Loucy (cell line): ENCODE measurements around the gene PRKCZ.

Source experiments
- H2AFZ ChIP-seq: fragments of 200-600 bp; sonication (generic); 2 replicates; pipeline ENCODE4 v1.6.0; 2016; ENCODE audit warnings: antibody characterized with exemption, mild to moderate bottlenecking, low read length, moderate library complexity
- H3F3A ChIP-seq: fragments of 200-600 bp; 2 replicates; pipeline ENCODE4 v1.6.0; 2016; ENCODE audit warnings: antibody characterized with exemption, low read depth, mild to moderate bottlenecking
- H3K27me3 ChIP-seq: fragments of 200-600 bp; sonication (generic); 2 replicates; pipeline ENCODE4 v1.6.1; 2014; ENCODE audit warnings: low read length, mild to moderate bottlenecking; ENCODE audit not compliant: insufficient read depth, poor library complexity, severe bottlenecking
- H3K36me3 ChIP-seq: fragments of 200-600 bp; sonication (generic); 2 replicates; pipeline ENCODE4 v1.6.1; 2016; ENCODE audit warnings: low read length; ENCODE audit not compliant: insufficient read depth
- H3K4me1 ChIP-seq: fragments of 200-600 bp; sonication (generic); 2 replicates; pipeline ENCODE4 v1.5.1; 2014; ENCODE audit warnings: low read length, mild to moderate bottlenecking; ENCODE audit not compliant: insufficient read depth, poor library complexity, severe bottlenecking
- H3K4me2 ChIP-seq: fragments of 200-600 bp; sonication (generic); 2 replicates; pipeline ENCODE4 v1.6.0; 2014; ENCODE audit warnings: antibody characterized with exemption, low read length, low read depth, mild to moderate bottlenecking; ENCODE audit not compliant: poor library complexity, severe bottlenecking
- H3K4me3 ChIP-seq: fragments of 200-600 bp; sonication (generic); 2 replicates; pipeline ENCODE4 v1.5.1; 2014; ENCODE audit warnings: low read length, mild to moderate bottlenecking, mixed read lengths; ENCODE audit not compliant: poor library complexity, severe bottlenecking
- H3K79me2 ChIP-seq: fragments of 200-600 bp; sonication (generic); 2 replicates; pipeline ENCODE4 v1.6.1; 2014; ENCODE audit warnings: low read length; ENCODE audit not compliant: insufficient read depth
- H3K9ac ChIP-seq: fragments of 200-600 bp; sonication (generic); 2 replicates; pipeline ENCODE4 v1.6.0; 2014; ENCODE audit warnings: mild to moderate bottlenecking, low read depth, low read length, moderate library complexity; ENCODE audit not compliant: poor library complexity, severe bottlenecking
- H3K9me2 ChIP-seq: fragments of 200-600 bp; sonication (generic); replicated peaks from 2 replicates; pipeline ENCODE4 v1.6.1; 2016; ENCODE audit warnings: low read depth, low read length, mixed read lengths
- H3K9me3 ChIP-seq: fragments of 200-600 bp; sonication (generic); 2 replicates; pipeline ENCODE4 v1.6.1; 2014; ENCODE audit warnings: mild to moderate bottlenecking, antibody characterized with exemption, low read length, low read depth; ENCODE audit not compliant: insufficient read depth
- H4K20me1 ChIP-seq: fragments of 200-600 bp; sonication (generic); 2 replicates; pipeline ENCODE4 v1.6.0; 2014; ENCODE audit warnings: antibody characterized with exemption, low read length, mild to moderate bottlenecking; ENCODE audit not compliant: insufficient read depth, poor library complexity, severe bottlenecking
- EZH2phosphoT487 ChIP-seq: fragments of 200-600 bp; IDR thresholded peaks from 2 replicates; pipeline ENCODE4 v1.6.1; 2018; ENCODE audit warnings: antibody characterized with exemption, mild to moderate bottlenecking, moderate library complexity, borderline replicate concordance
- TF ChIP-seq, protein P1 (sequence below): fragments of 200-600 bp; sonication (generic); conservative IDR thresholded peaks from 2 replicates; pipeline ENCODE4 v1.5.1; 2014; ENCODE audit warnings: mild to moderate bottlenecking, antibody characterized with exemption, low read length

PRKCZ gene

DNA sequence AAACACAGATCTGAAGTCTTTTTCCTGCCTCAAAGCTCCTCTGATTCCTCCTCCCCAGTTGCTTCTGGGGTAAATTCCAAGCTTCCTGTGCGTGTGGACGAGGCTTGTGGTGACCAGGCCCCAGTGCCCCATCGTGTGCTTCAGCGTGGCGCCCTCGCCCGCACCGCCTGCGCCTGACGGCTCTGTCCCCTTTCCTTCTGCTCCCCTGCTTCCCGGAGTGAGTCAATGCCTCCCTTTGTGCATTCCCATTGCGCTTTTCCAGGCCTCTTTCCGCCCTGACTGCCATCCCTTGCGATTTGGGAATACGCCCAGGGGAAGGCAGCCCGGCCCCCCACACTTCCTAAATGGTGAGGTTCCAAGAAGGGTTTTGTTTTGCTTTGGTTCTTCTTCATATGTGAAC, 108.1 kb downstream of the PRKCZ start:
- Histone ChIP-seq H3F3A (no peaks in the 10 kb centered on the region), H3K9me3 (no peaks in the 10 kb centered on the region), H3K36me3 (no peaks in the 10 kb centered on the region), H3K4me1 (no peaks in the 10 kb centered on the region), H4K20me1 (no peaks in the 10 kb centered on the region), H3K9me2 (no peaks in the 10 kb centered on the region), H3K4me3 (no peak overlapping the region), H3K79me2 (no peaks in the 10 kb centered on the region), H3K27me3 (no peaks in the 10 kb centered on the region), H3K9ac (no peak overlapping the region), H3K4me2 (no peak overlapping the region), H2AFZ (no peak overlapping the region)
- TF ChIP-seq, protein P1, sequence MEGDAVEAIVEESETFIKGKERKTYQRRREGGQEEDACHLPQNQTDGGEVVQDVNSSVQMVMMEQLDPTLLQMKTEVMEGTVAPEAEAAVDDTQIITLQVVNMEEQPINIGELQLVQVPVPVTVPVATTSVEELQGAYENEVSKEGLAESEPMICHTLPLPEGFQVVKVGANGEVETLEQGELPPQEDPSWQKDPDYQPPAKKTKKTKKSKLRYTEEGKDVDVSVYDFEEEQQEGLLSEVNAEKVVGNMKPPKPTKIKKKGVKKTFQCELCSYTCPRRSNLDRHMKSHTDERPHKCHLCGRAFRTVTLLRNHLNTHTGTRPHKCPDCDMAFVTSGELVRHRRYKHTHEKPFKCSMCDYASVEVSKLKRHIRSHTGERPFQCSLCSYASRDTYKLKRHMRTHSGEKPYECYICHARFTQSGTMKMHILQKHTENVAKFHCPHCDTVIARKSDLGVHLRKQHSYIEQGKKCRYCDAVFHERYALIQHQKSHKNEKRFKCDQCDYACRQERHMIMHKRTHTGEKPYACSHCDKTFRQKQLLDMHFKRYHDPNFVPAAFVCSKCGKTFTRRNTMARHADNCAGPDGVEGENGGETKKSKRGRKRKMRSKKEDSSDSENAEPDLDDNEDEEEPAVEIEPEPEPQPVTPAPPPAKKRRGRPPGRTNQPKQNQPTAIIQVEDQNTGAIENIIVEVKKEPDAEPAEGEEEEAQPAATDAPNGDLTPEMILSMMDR, result no peak
- TF ChIP-seq EZH2phosphoT487, result no peak

DNA sequence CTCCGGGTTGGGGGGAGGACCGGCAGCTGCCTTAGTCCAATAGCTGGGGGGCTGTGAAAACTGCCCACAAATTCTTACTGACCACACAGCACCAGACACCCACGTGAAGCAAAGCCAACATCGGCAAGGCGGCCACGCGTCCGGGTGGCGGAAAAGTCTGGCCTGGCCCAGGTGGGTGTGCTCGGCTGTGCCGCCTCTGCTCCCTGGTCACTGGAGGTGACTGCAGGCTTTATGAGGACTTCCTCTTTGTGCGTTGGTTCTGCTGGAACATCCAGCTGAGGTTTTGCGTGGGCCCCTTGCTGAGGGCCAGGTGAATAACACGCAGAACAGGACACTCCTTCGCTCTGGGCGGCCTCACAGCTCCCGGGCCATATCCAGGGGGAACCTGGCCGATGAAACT, 108.9 kb downstream of the PRKCZ start:
- Histone ChIP-seq H3K4me3 (no peak overlapping the region), H3K79me2 (no peaks in the 10 kb centered on the region), H3K9me3 (no peaks in the 10 kb centered on the region), H3K9ac (no peak overlapping the region), H3K36me3 (no peaks in the 10 kb centered on the region), H3K27me3 (no peaks in the 10 kb centered on the region), H3K4me1 (no peaks in the 10 kb centered on the region), H3K4me2 (no peak overlapping the region), H3K9me2 (no peaks in the 10 kb centered on the region), H4K20me1 (no peaks in the 10 kb centered on the region), H3F3A (no peaks in the 10 kb centered on the region), H2AFZ (no peak overlapping the region)
- no peak for TF ChIP-seq EZH2phosphoT487
- TF ChIP-seq, protein P1, result no peak

DNA sequence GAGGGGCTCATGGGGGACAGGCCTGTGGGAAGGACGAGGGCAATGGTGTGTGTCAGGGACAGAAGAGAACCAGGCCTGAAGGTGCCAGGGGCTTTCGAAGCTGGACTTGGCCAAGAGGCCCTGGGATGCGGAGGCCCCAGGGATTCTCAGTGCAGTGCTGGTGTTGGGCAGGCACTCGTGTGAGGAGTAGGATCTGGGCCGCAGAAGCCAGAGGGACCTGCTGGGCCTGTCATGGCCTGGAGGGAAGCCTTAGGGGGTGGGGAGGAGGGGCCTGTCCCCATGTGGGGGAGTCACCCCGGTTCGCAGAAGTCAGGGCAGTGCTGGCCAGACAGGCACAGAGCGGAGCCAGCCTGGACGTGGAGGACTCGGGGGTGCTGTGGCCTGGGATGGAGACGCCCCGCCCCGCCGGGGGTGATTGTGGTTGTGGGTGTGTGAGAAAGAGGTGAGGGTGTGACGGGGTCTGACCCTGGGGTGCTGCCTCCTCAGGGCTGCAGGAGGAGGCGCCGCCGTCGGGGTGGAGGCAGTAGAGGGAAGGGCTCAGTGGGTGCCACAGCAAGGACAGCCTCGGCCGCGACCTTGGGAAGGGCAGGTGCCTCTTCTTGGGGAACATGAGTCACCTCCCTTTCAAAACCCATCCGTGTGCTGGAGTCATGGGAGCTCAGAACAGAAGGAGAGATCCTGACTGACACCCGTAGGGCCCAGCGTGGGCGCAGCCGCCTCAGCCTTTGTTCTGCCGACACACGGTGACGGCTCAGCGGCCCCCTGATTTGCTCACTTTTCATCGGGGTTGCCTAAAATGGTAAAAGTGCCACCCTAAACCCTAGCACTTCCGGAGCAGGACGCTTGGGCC, 110.5 kb downstream of the PRKCZ start:
- no peaks in the 10 kb centered on the region for H3F3A ChIP-seq
- TF ChIP-seq, protein P1, result no peak
- no peak for TF ChIP-seq EZH2phosphoT487
- H3K4me1 ChIP-seq, result no peaks in the 10 kb centered on the region
- H3K9ac ChIP-seq, result no peak overlapping the region
- no peaks in the 10 kb centered on the region for H3K9me3 ChIP-seq
- H4K20me1 ChIP-seq, result no peaks in the 10 kb centered on the region
- H2AFZ ChIP-seq, result no peak overlapping the region
- no peak overlapping the region for H3K4me2 ChIP-seq
- H3K27me3 ChIP-seq, result no peaks in the 10 kb centered on the region
- no peaks in the 10 kb centered on the region for H3K79me2 ChIP-seq
- H3K4me3 ChIP-seq, result no peak overlapping the region
- H3K9me2 ChIP-seq, result no peaks in the 10 kb centered on the region
- H3K36me3 ChIP-seq, result no peaks in the 10 kb centered on the region
